Liver (tissue), 3 donors: ENCODE data around the gene MSX2.

Source experiments
- RAD21 ChIP-seq, 2 donors: IDR thresholded peaks; 2 replicates each; pipeline ENCODE4 v1.6.1; 2016; ENCODE audit warnings: antibody characterized with exemption in 2 of 2, mild to moderate bottlenecking in 2 of 2
- RXRA ChIP-seq, 2 donors: IDR thresholded peaks; 2 replicates each; pipeline ENCODE4 v1.6.1; 2017 to 2018; ENCODE audit warnings: antibody characterized with exemption in 2 of 2, mild to moderate bottlenecking in 1 of 2
- TAF1 ChIP-seq: conservative IDR thresholded peaks from 2 replicates; pipeline ENCODE4 v1.6.1; 2016; ENCODE audit warnings: antibody characterized with exemption, mild to moderate bottlenecking
- TF ChIP-seq, protein P1 (sequence below): fragments of 150-350 bp; IDR thresholded peaks from 2 replicates; pipeline ENCODE4 v1.5.1; 2017; ENCODE audit warnings: improper control_type of control experiment, low read depth, low read length; ENCODE audit not compliant: missing input control
- donor health status: healthy.
- donor health status: healthy.

DNA sequence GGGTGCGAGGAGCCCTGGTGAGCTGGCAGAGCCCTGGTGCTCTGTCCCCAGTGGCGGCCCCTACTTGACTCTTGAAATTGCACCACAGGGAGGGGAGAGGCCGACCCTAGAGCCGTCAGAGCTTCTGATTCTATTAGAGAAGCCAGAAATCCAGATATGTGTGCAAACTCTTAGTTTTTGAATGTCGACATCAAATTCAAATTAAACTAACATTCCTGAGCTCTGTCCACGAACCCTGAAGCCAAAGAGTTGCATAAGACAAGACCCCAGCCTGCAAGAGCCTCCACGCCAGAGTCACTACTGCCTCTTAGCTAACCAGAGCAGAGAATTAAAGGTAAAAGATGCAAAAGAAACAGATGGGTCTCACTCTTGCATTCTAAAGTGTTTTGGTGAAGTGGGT lies 29.8 kb upstream of the MSX2 start:
- no peak for TF ChIP-seq TAF1
- TF ChIP-seq, protein P1, sequence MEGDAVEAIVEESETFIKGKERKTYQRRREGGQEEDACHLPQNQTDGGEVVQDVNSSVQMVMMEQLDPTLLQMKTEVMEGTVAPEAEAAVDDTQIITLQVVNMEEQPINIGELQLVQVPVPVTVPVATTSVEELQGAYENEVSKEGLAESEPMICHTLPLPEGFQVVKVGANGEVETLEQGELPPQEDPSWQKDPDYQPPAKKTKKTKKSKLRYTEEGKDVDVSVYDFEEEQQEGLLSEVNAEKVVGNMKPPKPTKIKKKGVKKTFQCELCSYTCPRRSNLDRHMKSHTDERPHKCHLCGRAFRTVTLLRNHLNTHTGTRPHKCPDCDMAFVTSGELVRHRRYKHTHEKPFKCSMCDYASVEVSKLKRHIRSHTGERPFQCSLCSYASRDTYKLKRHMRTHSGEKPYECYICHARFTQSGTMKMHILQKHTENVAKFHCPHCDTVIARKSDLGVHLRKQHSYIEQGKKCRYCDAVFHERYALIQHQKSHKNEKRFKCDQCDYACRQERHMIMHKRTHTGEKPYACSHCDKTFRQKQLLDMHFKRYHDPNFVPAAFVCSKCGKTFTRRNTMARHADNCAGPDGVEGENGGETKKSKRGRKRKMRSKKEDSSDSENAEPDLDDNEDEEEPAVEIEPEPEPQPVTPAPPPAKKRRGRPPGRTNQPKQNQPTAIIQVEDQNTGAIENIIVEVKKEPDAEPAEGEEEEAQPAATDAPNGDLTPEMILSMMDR: no peak
- no peak for TF ChIP-seq RXRA (IDR thresholded peaks at IDR 0.05)
- TF ChIP-seq RAD21 (IDR thresholded peaks at IDR 0.05): no peak
